ENCODE data around the gene ZDHHC11.

GRCh38 chr5:893711-894110 lies 42.9 kb upstream of the ZDHHC11 start:
- no peak for TF ChIP-seq CTCF (conservative IDR thresholded peaks at IDR 0.05; ENCODE audit: low read depth, low read length)
- TF ChIP-seq EZH2phosphoT487 (IDR thresholded peaks at IDR 0.05; ENCODE audit: borderline replicate concordance, low read length), result no peak
